Liver (tissue), 3 donors: Measurements from ENCODE around the gene KARS1.

Experiments used
- GABPA ChIP-seq, 2 donors: IDR thresholded peaks in 1 of 2; conservative IDR thresholded peaks in 1 of 2; 2 replicates each; pipeline ENCODE4 v1.6.1; 2016; ENCODE audit warnings: antibody characterized with exemption in 2 of 2, mild to moderate bottlenecking in 1 of 2, moderate library complexity in 1 of 2
- HNF4G ChIP-seq: IDR thresholded peaks from 2 replicates; pipeline ENCODE4 v1.6.1; 2016; ENCODE audit warnings: antibody characterized with exemption
- MAX ChIP-seq: IDR thresholded peaks from 2 replicates; pipeline ENCODE4 v1.6.1; 2016; ENCODE audit warnings: antibody characterized with exemption
- TF ChIP-seq, protein P1 (sequence below): fragments of 150-350 bp; IDR thresholded peaks from 2 replicates; pipeline ENCODE4 v1.5.1; 2017; ENCODE audit warnings: improper control_type of control experiment, low read depth, low read length; ENCODE audit not compliant: missing input control
- donor health status: healthy.
- donor health status: healthy.

- TF ChIP-seq, protein P1, sequence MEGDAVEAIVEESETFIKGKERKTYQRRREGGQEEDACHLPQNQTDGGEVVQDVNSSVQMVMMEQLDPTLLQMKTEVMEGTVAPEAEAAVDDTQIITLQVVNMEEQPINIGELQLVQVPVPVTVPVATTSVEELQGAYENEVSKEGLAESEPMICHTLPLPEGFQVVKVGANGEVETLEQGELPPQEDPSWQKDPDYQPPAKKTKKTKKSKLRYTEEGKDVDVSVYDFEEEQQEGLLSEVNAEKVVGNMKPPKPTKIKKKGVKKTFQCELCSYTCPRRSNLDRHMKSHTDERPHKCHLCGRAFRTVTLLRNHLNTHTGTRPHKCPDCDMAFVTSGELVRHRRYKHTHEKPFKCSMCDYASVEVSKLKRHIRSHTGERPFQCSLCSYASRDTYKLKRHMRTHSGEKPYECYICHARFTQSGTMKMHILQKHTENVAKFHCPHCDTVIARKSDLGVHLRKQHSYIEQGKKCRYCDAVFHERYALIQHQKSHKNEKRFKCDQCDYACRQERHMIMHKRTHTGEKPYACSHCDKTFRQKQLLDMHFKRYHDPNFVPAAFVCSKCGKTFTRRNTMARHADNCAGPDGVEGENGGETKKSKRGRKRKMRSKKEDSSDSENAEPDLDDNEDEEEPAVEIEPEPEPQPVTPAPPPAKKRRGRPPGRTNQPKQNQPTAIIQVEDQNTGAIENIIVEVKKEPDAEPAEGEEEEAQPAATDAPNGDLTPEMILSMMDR, result no peak
- TF ChIP-seq MAX (no peak), HNF4G (no peak), GABPA (IDR thresholded peaks at IDR 0.05 in 1 of 2, conservative IDR thresholded peaks at IDR 0.05 in 1 of 2) (no peak)
Measured at GRCh38 chr16:75682308-75682707, 34.8 kb upstream of the KARS1 start.
